ENCODE measurements around the gene FCRLA.

- TF ChIP-seq POLR2A (IDR thresholded peaks at IDR 0.05) (no peak), CTCF (IDR thresholded peaks at IDR 0.05) (no peak)
Measured at GRCh38 chr1:161740921-161741320, 33.9 kb downstream of the FCRLA start.

Data from Peyer's patch (tissue), 4 donors.